ENCODE measurements around the gene RRP8. TPM values are rescaled to one million over a fixed set of nuclear protein-coding genes. Genes with fewer than 3 reads are reported as not detected.

The RRP8 gene
- total RNA-seq, 1 donor from 2014 or later, result 17.8 TPM

GRCh38 chr11:6586434-6587359, 16.7 kb downstream of the RRP8 start:
- TF ChIP-seq CTCF (IDR thresholded peaks at IDR 0.05), result no peak
- Mint-ChIP-seq H3K27me3 (ENCODE audit: unreplicated experiment) (no peaks in the 10 kb centered on the region), H3K4me3 (ENCODE audit: unreplicated experiment) (no peak overlapping the region), H3K9me3 (ENCODE audit: unreplicated experiment) (peaks cover 30% of the 10 kb centered on the region), H3K27ac (ENCODE audit: unreplicated experiment) (no peak overlapping the region), H3K36me3 (ENCODE audit: unreplicated experiment) (peaks cover 22% of the 10 kb centered on the region), H3K4me1 (ENCODE audit: unreplicated experiment) (no peaks in the 10 kb centered on the region)
- DNase-seq (ENCODE audit: extremely low spot score, unreplicated experiment), result peak; percentile 81

- H3K27ac Mint-ChIP-seq (ENCODE audit: unreplicated experiment), result no peak overlapping the region
- H3K9me3 Mint-ChIP-seq (ENCODE audit: unreplicated experiment), result peaks cover 30% of the 10 kb centered on the region
- no peaks in the 10 kb centered on the region for H3K27me3 Mint-ChIP-seq (ENCODE audit: unreplicated experiment)
- no peak overlapping the region for H3K4me3 Mint-ChIP-seq (ENCODE audit: unreplicated experiment)
- no peaks in the 10 kb centered on the region for H3K4me1 Mint-ChIP-seq (ENCODE audit: unreplicated experiment)
- H3K36me3 Mint-ChIP-seq (ENCODE audit: unreplicated experiment), result peaks cover 22% of the 10 kb centered on the region
- no peak for TF ChIP-seq CTCF (IDR thresholded peaks at IDR 0.05)
- no peak for DNase-seq (ENCODE audit: extremely low spot score, unreplicated experiment)
Observed at GRCh38 chr11:6584528-6584927, 18.9 kb downstream of the RRP8 start.

DNA sequence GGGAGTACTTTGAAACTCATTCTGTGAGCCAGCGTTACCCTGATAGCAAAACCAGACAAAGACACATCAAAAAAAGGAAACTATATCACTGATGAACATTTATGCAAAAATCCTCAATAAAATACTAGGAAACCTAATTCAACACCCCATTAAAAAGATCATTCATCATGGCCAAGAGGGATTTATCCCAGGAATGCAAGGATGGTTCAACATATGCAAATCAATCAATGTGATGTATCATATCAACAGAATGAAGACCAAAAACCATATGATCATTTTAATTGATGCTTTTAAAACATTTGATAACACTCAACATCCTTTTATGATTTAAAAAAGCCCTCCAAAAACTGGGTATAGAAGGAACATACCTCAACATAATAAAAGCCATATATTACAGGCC, 19.8 kb downstream of the RRP8 start:
- Mint-ChIP-seq H3K4me3 (ENCODE audit: unreplicated experiment) (no peak overlapping the region), H3K27me3 (ENCODE audit: unreplicated experiment) (no peaks in the 10 kb centered on the region), H3K27ac (ENCODE audit: unreplicated experiment) (no peak overlapping the region), H3K9me3 (ENCODE audit: unreplicated experiment) (peaks cover 30% of the 10 kb centered on the region), H3K36me3 (ENCODE audit: unreplicated experiment) (peaks cover 22% of the 10 kb centered on the region), H3K4me1 (ENCODE audit: unreplicated experiment) (no peaks in the 10 kb centered on the region)
- DNase-seq (ENCODE audit: extremely low spot score, unreplicated experiment), result no peak
- TF ChIP-seq CTCF (IDR thresholded peaks at IDR 0.05), result no peak

DNA sequence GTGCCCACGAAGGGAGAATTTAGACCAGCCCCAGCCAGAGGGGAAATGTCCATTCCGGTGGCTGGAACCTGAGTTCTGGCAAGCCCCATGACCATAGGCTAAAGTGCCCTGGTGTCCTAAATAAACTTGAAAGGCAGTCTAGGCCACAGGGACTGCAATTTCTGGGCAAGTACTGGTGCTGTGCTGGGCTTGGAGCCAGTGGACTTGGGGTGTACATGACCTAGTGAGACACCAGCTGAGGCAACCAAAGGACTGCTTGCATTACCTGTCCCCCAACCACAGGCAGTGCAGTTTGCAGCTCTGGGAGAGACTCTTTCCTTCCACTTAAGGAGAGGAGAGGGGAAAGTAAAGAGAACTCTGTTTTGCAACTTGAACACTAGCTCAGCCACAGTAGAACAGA, 23.7 kb downstream of the RRP8 start:
- H3K4me1 Mint-ChIP-seq (ENCODE audit: unreplicated experiment), result peaks cover 12% of the 10 kb centered on the region
- peaks cover 27% of the 10 kb centered on the region for H3K9me3 Mint-ChIP-seq (ENCODE audit: unreplicated experiment)
- no peak overlapping the region for H3K27ac Mint-ChIP-seq (ENCODE audit: unreplicated experiment)

More for the DNA sequence above, 23.7 kb downstream of the RRP8 start:
- no peak overlapping the region for H3K4me3 Mint-ChIP-seq (ENCODE audit: unreplicated experiment)
- TF ChIP-seq CTCF (IDR thresholded peaks at IDR 0.05), result no peak
- H3K27me3 Mint-ChIP-seq (ENCODE audit: unreplicated experiment), result no peaks in the 10 kb centered on the region
- peaks cover 18% of the 10 kb centered on the region for H3K36me3 Mint-ChIP-seq (ENCODE audit: unreplicated experiment)
- DNase-seq (ENCODE audit: extremely low spot score, unreplicated experiment), result peak; percentile 34
